Prostate gland (tissue), 2 donors: ENCODE data around the gene COLEC12. TPM values are rescaled to one million over a fixed set of nuclear protein-coding genes. Genes with fewer than 3 reads are reported as not detected.

Experiments
- DNase-seq: peaks from one replicate; pipeline ENCODE4 v3.0.0-alpha.2; 2019; ENCODE audit warnings: low spot score
- H3K27ac ChIP-seq, 2 donors: fragments of 200-600 bp; sonication (generic); 2 replicates each; pipeline ENCODE4 v1.5.1; 2017 to 2019
- H3K27me3 ChIP-seq: fragments of 200-600 bp; sonication (generic); replicated peaks from 2 replicates; pipeline ENCODE4 v1.5.1; 2019; ENCODE audit not compliant: insufficient read depth
- H3K36me3 ChIP-seq, 2 donors: fragments of 200-600 bp; sonication (generic); 1 replicate in 1 of 2; 2 replicates in 1 of 2; pipeline versions ENCODE4 v1.5.1 to v1.8.1; 2017 to 2019
- H3K4me1 ChIP-seq: fragments of 200-600 bp; sonication (generic); replicated peaks from 2 replicates; pipeline ENCODE4 v1.5.1; 2019
- H3K4me3 ChIP-seq, 2 donors: fragments of 200-600 bp; sonication (generic); 2 replicates each; pipeline ENCODE4 v1.5.1; 2017 to 2019
- H3K9me3 ChIP-seq: fragments of 200-600 bp; sonication (generic); 2 replicates; pipeline ENCODE4 v1.5.1; 2017
- POLR2A ChIP-seq: fragments of 450-650 bp; IDR thresholded peaks from one replicate; pipeline ENCODE4 v1.6.1; 2016; ENCODE audit warnings: antibody characterized with exemption, mild to moderate bottlenecking
- POLR2AphosphoS5 ChIP-seq: sonication (generic); formaldehyde crosslinking; IDR thresholded peaks from one replicate; pipeline ENCODE4 v1.6.1; 2017; ENCODE audit warnings: antibody characterized with exemption
- WGBS: methylation state at CpG from one replicate; pipeline ENCODE4 v1.1.5; 2018; 5-methylcytosine and 5-hydroxymethylcytosine counted together
- intact Hi-C: fragments of 100-400 bp; cut with DNase I; formaldehyde crosslinking; loops from one replicate; pipeline ENCODE4 v1.14.2; 2022
- total RNA-seq, 2 donors: library from RNA; depleted of rRNA; stranded (reverse); fragments of >200 nt; gene quantifications; one replicate each; pipeline ENCODE4 v1.1.0, GENCODE V29; 2016
- TF ChIP-seq, protein P1 (sequence below), 4 experiments: fragments of 200-600 bp in 2 of 4; fragments of 450-650 bp in 2 of 4; sonication (generic) in 2 of 4; IDR thresholded peaks; 1 replicate in 3 of 4; 2 replicates in 1 of 4; pipeline ENCODE4 v1.5.1; 2016 to 2019; ENCODE audit warnings: antibody characterized with exemption in 4 of 4, mild to moderate bottlenecking in 2 of 4, moderate library complexity in 2 of 4

The COLEC12 gene
- total RNA-seq, 2 donors from 2014 or later, result 11.1 to 35.0 TPM

DNA sequence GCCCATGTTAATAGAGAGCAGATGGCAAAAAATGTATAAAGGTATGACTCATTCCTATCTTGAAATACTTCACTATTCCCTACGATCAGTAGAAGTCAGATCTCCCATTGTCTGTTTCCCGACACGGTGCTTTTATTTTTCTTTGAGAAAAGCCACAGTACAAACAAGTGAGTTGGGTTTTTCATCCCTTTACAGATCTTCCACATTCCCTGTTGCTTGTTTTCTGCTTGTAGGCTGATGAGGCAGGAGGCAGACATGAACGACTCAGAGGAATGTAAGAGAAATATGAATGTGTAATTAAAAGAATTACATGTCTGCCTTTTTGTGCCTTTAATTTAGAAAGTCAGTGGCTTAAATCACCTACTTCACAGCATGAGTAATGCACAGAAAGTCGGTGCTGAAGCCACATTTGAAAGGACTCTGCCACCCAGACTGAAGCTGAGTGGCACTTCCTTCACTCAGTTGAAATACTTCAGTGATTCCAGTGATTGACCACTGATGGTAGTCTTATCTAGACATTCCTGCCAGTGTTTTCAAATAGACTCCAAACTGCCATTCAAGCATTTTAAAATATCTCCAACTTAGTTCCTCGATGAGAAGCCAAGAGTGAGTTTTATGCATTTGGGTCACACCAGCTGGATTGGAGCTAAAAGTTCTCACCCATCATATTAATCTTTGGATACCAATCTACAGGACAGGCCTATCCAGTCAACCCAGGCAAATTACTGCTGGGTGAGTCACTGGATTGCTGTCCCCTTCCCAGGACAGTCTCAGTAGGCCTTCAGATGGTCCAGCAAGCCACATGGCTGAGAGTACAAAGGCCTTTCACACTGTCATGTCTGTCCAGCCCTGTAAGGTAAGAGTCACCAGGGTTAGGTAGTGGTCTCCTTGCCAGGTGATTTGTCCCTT, 79.0 kb downstream of the COLEC12 start:
- Histone ChIP-seq H3K4me3 (no peak overlapping the region), H3K9me3 (no peaks in the 10 kb centered on the region), H3K4me1 (no peaks in the 10 kb centered on the region), H3K36me3 (no peaks in the 10 kb centered on the region), H3K27ac (no peak overlapping the region), H3K27me3 (no peaks in the 10 kb centered on the region)
- DNase-seq, result no peak
- TF ChIP-seq POLR2AphosphoS5 (no peak), POLR2A (no peak)
- TF ChIP-seq, protein P1, sequence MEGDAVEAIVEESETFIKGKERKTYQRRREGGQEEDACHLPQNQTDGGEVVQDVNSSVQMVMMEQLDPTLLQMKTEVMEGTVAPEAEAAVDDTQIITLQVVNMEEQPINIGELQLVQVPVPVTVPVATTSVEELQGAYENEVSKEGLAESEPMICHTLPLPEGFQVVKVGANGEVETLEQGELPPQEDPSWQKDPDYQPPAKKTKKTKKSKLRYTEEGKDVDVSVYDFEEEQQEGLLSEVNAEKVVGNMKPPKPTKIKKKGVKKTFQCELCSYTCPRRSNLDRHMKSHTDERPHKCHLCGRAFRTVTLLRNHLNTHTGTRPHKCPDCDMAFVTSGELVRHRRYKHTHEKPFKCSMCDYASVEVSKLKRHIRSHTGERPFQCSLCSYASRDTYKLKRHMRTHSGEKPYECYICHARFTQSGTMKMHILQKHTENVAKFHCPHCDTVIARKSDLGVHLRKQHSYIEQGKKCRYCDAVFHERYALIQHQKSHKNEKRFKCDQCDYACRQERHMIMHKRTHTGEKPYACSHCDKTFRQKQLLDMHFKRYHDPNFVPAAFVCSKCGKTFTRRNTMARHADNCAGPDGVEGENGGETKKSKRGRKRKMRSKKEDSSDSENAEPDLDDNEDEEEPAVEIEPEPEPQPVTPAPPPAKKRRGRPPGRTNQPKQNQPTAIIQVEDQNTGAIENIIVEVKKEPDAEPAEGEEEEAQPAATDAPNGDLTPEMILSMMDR (IDR thresholded peaks at IDR 0.05), result no peak
- intact Hi-C loops, result no loop called here
- 37% methylated on average over 6 of the region's 6 CpGs for WGBS

DNA sequence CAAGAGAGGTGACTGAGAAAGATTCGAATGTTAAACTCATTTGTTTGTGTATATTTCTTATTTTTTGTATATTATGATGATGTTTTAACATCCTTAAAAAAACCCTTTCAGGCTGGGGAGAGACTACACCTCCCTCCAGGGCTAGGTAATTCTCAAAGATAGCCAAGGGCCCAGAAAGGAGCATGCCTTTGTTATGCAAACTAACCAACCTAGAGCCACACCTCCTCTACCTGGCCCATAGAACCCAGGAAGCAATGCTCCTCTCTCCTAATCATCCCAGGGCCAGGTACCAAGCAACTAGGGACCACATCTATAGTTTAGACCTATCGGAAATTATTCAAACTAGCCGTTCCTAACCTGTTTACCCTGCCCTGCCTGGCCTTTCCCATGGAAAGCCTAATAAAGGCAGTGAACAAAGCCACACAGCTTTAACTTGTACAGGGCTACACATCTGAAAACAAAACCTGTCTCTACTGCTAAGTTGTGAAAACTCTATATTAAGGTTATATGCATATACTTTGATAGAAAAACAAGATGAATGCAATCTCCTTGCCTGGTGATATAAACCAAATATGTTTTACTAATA, 79.7 kb downstream of the COLEC12 start:
- no peak overlapping the region for H3K27ac ChIP-seq

DNA sequence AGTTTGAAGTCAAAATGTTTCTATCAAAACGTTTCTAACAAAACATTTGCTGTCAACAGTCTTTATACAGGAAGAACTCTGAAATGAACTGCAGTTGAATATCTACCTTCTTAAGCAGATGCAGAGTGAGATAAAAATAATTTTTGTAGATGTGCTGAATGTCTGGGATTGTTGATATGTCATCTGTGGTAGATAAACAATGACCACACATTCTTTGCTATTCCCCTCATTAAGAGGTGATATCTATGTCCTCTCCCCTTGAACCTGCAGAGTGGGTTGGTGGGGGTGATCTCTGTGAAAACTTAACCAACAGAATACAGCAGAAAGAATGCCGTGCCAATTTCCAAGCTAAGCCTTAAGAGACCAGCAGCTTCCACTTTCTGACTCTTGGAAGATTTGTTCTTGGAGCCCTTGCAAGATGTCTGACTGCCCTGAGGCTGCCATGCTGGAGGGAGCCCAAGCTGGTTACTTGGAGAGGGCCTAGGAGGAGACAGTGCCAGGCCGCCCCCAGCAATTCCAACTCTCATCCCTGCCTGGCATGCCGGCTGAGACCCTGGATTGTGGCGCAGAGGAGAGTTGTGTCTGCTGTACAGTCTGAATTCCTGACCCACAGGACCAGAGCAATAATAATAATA, 80.8 kb downstream of the COLEC12 start:
- DNase-seq, result no peak
- H3K9me3 ChIP-seq, result no peaks in the 10 kb centered on the region
- TF ChIP-seq, protein P1 (IDR thresholded peaks at IDR 0.05), result no peak
- TF ChIP-seq POLR2A, result no peak
- no peak for TF ChIP-seq POLR2AphosphoS5
- WGBS, result 80% methylated on average over 5 of the region's 5 CpGs
- H3K4me1 ChIP-seq, result no peaks in the 10 kb centered on the region
- H3K36me3 ChIP-seq, result no peaks in the 10 kb centered on the region
- no peak overlapping the region for H3K27ac ChIP-seq
- H3K4me3 ChIP-seq, result no peak overlapping the region
- no peaks in the 10 kb centered on the region for H3K27me3 ChIP-seq
- intact Hi-C loops, result no loop called here

More for the DNA sequence above, 79.7 kb downstream of the COLEC12 start:
- Histone ChIP-seq H3K4me3 (no peak overlapping the region), H3K9me3 (no peaks in the 10 kb centered on the region), H3K27me3 (no peaks in the 10 kb centered on the region), H3K36me3 (no peaks in the 10 kb centered on the region), H3K4me1 (no peaks in the 10 kb centered on the region)
- TF ChIP-seq, protein P1 (IDR thresholded peaks at IDR 0.05), result no peak
- TF ChIP-seq POLR2A (no peak), POLR2AphosphoS5 (no peak)
- intact Hi-C loops, result no loop called here
- no peak for DNase-seq
- WGBS, result 77% methylated on average over 3 of the region's 3 CpGs

DNA sequence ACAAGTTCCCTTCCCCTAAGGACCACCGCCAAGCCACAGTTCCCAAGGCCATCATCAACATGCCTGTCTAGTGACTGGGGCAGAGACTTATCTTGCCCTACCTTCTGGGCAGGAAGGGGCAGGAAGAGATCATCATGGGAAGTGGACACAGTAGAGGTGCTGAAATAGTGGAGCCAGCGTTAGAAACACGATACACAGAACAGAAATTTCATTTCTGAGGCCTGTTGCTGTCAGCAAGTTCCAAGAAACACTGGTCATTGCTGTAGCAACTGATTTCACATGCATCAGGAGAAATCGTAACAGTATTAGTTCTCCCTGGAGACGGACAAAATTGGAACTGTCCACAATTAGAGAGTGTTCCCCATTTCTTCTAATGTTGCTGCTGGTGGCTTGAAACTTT, 83.0 kb downstream of the COLEC12 start:
- no peaks in the 10 kb centered on the region for H3K36me3 ChIP-seq
- 80% methylated on average over 5 of the region's 5 CpGs for WGBS
- TF ChIP-seq, protein P1 (IDR thresholded peaks at IDR 0.05), result no peak
- no peak for TF ChIP-seq POLR2AphosphoS5
- TF ChIP-seq POLR2A, result no peak
- H3K4me1 ChIP-seq, result no peaks in the 10 kb centered on the region
- intact Hi-C loops, result no loop called here
- no peak overlapping the region for H3K4me3 ChIP-seq
- no peak for DNase-seq
- H3K27ac ChIP-seq, result no peak overlapping the region
- H3K9me3 ChIP-seq, result no peaks in the 10 kb centered on the region
- no peaks in the 10 kb centered on the region for H3K27me3 ChIP-seq
